H1 (cell line): ENCODE measurements around the gene FOXI2. TPM values are rescaled to one million over a fixed set of nuclear protein-coding genes. Genes with fewer than 3 reads are reported as not detected.

Experiments
- CTCF ChIA-PET: fragments of 300-600 bp; sonication (Branson Sonifier 250); formaldehyde crosslinking; loops from one replicate; lab custom pipeline; 2021; ENCODE audit not compliant: partially characterized antibody; lab: Charles Lee
- POLR2A ChIA-PET: fragments of 300-600 bp; sonication (Branson Sonifier 250); formaldehyde crosslinking; loops from one replicate; lab custom pipeline; 2021; ENCODE audit warnings: inconsistent platforms; ENCODE audit not compliant: partially characterized antibody; lab: Charles Lee
- DNase-seq, 2 experiments: peaks; one replicate each; pipeline versions ENCODE4 v3.0.0 to v3.0.0-alpha.2; 2010 to 2022; ENCODE audit warnings: low spot score in 2 of 2, low read depth in 1 of 2, mixed read lengths in 1 of 2
- FAIRE-seq: peaks from 2 replicates; lab custom pipeline; 2011; peaks lifted over from hg19 to GRCh38; lab: Jason Lieb, UNC
- H2AFZ ChIP-seq: 2 replicates; pipeline ENCODE4 v1.8.1; 2012; ENCODE audit warnings: low read length, inconsistent platforms
- H2AK5ac ChIP-seq: 2 replicates; pipeline ENCODE4 v1.6.1; 2013; ENCODE audit warnings: low read depth, low read length
- H2BK120ac ChIP-seq: replicated peaks from 2 replicates; pipeline ENCODE3; 2013; ENCODE audit warnings: low read depth, low read length, inconsistent platforms
- H2BK12ac ChIP-seq: 2 replicates; pipeline ENCODE4 v1.6.1; 2013; ENCODE audit warnings: low read depth, low read length
- H2BK15ac ChIP-seq: 2 replicates; pipeline ENCODE4 v1.6.1; 2013; ENCODE audit warnings: low read length
- H2BK20ac ChIP-seq: 2 replicates; pipeline ENCODE4 v1.6.1; 2013; ENCODE audit warnings: low read length
- H2BK5ac ChIP-seq: 2 replicates; pipeline ENCODE4 v1.6.1; 2013; ENCODE audit warnings: low read depth, low read length
- H3K14ac ChIP-seq: 2 replicates; pipeline ENCODE4 v1.6.1; 2013; ENCODE audit warnings: inconsistent platforms; ENCODE audit not compliant: insufficient read length
- H3K18ac ChIP-seq: 2 replicates; pipeline ENCODE4 v1.6.1; 2013; ENCODE audit warnings: low read length; ENCODE audit errors: extremely low read depth
- H3K23ac ChIP-seq: 2 replicates; pipeline ENCODE4 v1.6.1; 2013; ENCODE audit warnings: inconsistent platforms; ENCODE audit not compliant: insufficient read length
- H3K23me2 ChIP-seq: 2 replicates; pipeline ENCODE4 v1.6.1; 2013; ENCODE audit warnings: low read depth, low read length
- H3K27ac ChIP-seq: 2 replicates; pipeline ENCODE4 v1.6.1; 2011; ENCODE audit warnings: low read depth, low read length, inconsistent platforms
- H3K27me3 ChIP-seq, 4 experiments: replicated peaks in 1 of 4; 1 replicate in 1 of 4; 2 replicates in 3 of 4; pipeline versions ENCODE4 v1.6.1 to v1.8.1; 2011 to 2013; ENCODE audit warnings: low read length in 3 of 4, mild to moderate bottlenecking in 3 of 4, inconsistent platforms in 2 of 4, mixed read lengths in 2 of 4, moderate library complexity in 1 of 4; ENCODE audit not compliant: control insufficient read depth in 3 of 4, insufficient read depth in 3 of 4; ENCODE audit errors: extremely low read depth in 1 of 4
- H3K36me3 ChIP-seq, 4 experiments: 2 replicates each; pipeline versions ENCODE4 v1.6.1 to v1.8.1; 2011 to 2013; ENCODE audit warnings: mild to moderate bottlenecking in 4 of 4, low read length in 3 of 4, moderate library complexity in 2 of 4, control low read depth in 1 of 4, inconsistent platforms in 1 of 4; ENCODE audit not compliant: insufficient read depth in 4 of 4, control insufficient read depth in 2 of 4
- H3K4ac ChIP-seq: replicated peaks from 2 replicates; pipeline ENCODE3; 2013; ENCODE audit warnings: low read length, low read depth, mixed read lengths, inconsistent platforms; ENCODE audit not compliant: insufficient read length
- H3K4me1 ChIP-seq, 4 experiments: replicated peaks in 1 of 4; 1 replicate in 1 of 4; 2 replicates in 3 of 4; pipeline versions ENCODE4 v1.6.1 to v1.8.1; 2011 to 2013; ENCODE audit warnings: low read length in 3 of 4, inconsistent platforms in 2 of 4, mixed read lengths in 1 of 4; ENCODE audit not compliant: insufficient read depth in 4 of 4, control insufficient read depth in 3 of 4
- H3K4me2 ChIP-seq, 2 experiments: 2 replicates each; pipeline versions ENCODE4 v1.6.1 to v1.8.1; 2011 to 2013; ENCODE audit warnings: low read depth in 2 of 2, low read length in 2 of 2, control low read depth in 1 of 2, inconsistent platforms in 1 of 2, mild to moderate bottlenecking in 1 of 2; ENCODE audit not compliant: insufficient read depth in 1 of 2
- H3K4me3 ChIP-seq, 4 experiments: fragments of 200-600, 300-600 bp in 1 of 4; sonication (generic), shearing (Covaris generic), sonication (Bioruptor Twin) in 1 of 4; 2 replicates each; pipeline versions ENCODE4 v1.5.1 to v1.8.1; 2011 to 2016; ENCODE audit warnings: low read length in 4 of 4, low read depth in 3 of 4, control low read depth in 2 of 4, inconsistent platforms in 2 of 4, mild to moderate bottlenecking in 2 of 4, mixed read lengths in 1 of 4, moderate library complexity in 1 of 4; ENCODE audit not compliant: insufficient read depth in 2 of 4; ENCODE audit errors: extremely low read depth in 1 of 4
- H3K56ac ChIP-seq: replicated peaks from 2 replicates; pipeline ENCODE3; 2013; ENCODE audit warnings: low read depth, mild to moderate bottlenecking, mixed read lengths, low read length, inconsistent platforms; ENCODE audit not compliant: insufficient read length
- H3K79me1 ChIP-seq: 2 replicates; pipeline ENCODE4 v1.6.1; 2013; ENCODE audit warnings: low read depth, low read length, control low read depth
- H3K79me2 ChIP-seq, 2 experiments: 2 replicates each; pipeline versions ENCODE4 v1.6.1 to v1.8.1; 2012 to 2013; ENCODE audit warnings: low read length in 2 of 2, mild to moderate bottlenecking in 2 of 2, inconsistent platforms in 1 of 2; ENCODE audit not compliant: insufficient read depth in 2 of 2, control insufficient read depth in 1 of 2
- H3K9ac ChIP-seq, 4 experiments: replicated peaks in 1 of 4; 1 replicate in 1 of 4; 2 replicates in 3 of 4; pipeline versions ENCODE4 v1.6.1 to v1.8.1; 2011 to 2013; ENCODE audit warnings: low read depth in 3 of 4, low read length in 3 of 4, control low read depth in 2 of 4, mild to moderate bottlenecking in 2 of 4, moderate library complexity in 2 of 4, inconsistent platforms in 1 of 4; ENCODE audit errors: extremely low read depth in 1 of 4
- H3K9me3 ChIP-seq, 2 experiments: 2 replicates each; pipeline versions ENCODE4 v1.6.1 to v1.8.1; 2012 to 2013; ENCODE audit warnings: mild to moderate bottlenecking in 2 of 2, moderate library complexity in 2 of 2, control low read depth in 1 of 2, inconsistent platforms in 1 of 2, low read depth in 1 of 2, low read length in 1 of 2, mixed read lengths in 1 of 2; ENCODE audit not compliant: insufficient read depth in 2 of 2
- H4K20me1 ChIP-seq, 2 experiments: replicated peaks in 1 of 2; 2 replicates each; pipeline versions ENCODE3 to v1.8.1; 2011 to 2013; ENCODE audit warnings: inconsistent platforms in 2 of 2, low read length in 2 of 2, mild to moderate bottlenecking in 1 of 2; ENCODE audit not compliant: insufficient read depth in 2 of 2, control insufficient read depth in 1 of 2
- H4K5ac ChIP-seq: 2 replicates; pipeline ENCODE4 v1.6.1; 2013; ENCODE audit warnings: low read length, low read depth, mixed read lengths, inconsistent platforms; ENCODE audit not compliant: insufficient read length
- H4K8ac ChIP-seq: 2 replicates; pipeline ENCODE4 v1.8.0; 2013; ENCODE audit warnings: mild to moderate bottlenecking, moderate library complexity, low read length, inconsistent platforms; ENCODE audit not compliant: insufficient read depth; ENCODE audit errors: extremely low read depth
- H4K91ac ChIP-seq: replicated peaks from 2 replicates; pipeline ENCODE3; 2013; ENCODE audit warnings: low read length, mixed read lengths, inconsistent platforms; ENCODE audit not compliant: insufficient read length
- GABPA ChIP-seq: IDR thresholded peaks from 2 replicates; pipeline ENCODE4 v1.6.1; 2011; ENCODE audit warnings: mild to moderate bottlenecking, low read length, moderate library complexity, borderline replicate concordance; ENCODE audit not compliant: insufficient read depth
- JUND ChIP-seq: IDR thresholded peaks from 2 replicates; pipeline ENCODE4 v1.6.1; 2011; ENCODE audit warnings: mild to moderate bottlenecking, improper control_type of control experiment, low read length
- WGBS, 2 experiments: shearing (Covaris generic) in 1 of 2; methylation state at CpG; one replicate each; pipeline versions ENCODE4 v1.1.6 to v1.1.7; 2013 to 2015; ENCODE audit warnings: low lambda C conversion rate in 2 of 2, mixed read lengths in 2 of 2, inconsistent platforms in 1 of 2, low coverage in 1 of 2, missing lambda C conversion rate in 1 of 2; ENCODE audit not compliant: insufficient replicate concordance in 2 of 2, insufficient coverage in 1 of 2, insufficient read length in 1 of 2; ENCODE audit errors: extremely low coverage in 1 of 2, missing lambda C conversion rate in 1 of 2; 5-methylcytosine and 5-hydroxymethylcytosine counted together
- polyA plus RNA-seq, 7 experiments: library from polyadenylated mRNA; depleted of rRNA in 3 of 7; stranded (reverse) in 5 of 7; unstranded in 2 of 7; fragments of >200 nt in 5 of 7; fragments of 200-250 nt in 2 of 7; gene quantifications; 1 replicate in 5 of 7; 2 replicates in 1 of 7; 4 replicates in 1 of 7; pipeline versions ENCODE4 v1.2.1 to v1.2.3, GENCODE V29; 2011 to 2013; ENCODE audit warnings: missing spikeins in 2 of 7, mixed read lengths in 2 of 7
- total RNA-seq: library from RNA; stranded (reverse); fragmentation: NEBNext Ultra II Directional; extraction: Animal tissue kit (Norgen Biotek cat#: 25700); gene quantifications from 2 replicates; pipeline ENCODE4 v1.2.1, GENCODE V29; 2021

The FOXI2 gene
- total and polyA plus RNA-seq, 2 of the 8 experiments (the other 6 are each of a cell fraction or from before 2014, with no cell fraction given): 1.0 TPM

DNA sequence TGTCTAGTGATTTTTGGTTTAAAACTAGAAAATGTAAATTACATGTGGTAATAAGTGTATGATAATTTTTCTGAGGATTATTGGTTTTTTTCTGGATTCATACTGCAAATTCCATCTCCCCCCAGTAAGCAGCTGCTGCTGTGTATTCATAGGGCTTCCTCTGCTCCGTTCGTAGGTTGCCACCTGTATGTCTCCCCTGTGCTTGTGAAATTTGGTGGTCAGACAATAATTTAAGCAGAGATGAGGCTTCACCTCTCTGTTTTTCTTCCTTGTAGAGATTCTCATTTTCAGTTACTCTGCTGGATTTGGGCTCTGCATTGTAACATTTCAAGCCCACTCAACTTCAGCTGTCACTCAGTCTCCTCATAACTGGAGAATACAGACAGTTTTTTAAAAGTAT, 50.9 kb downstream of the FOXI2 start:
- H3K4me3 ChIP-seq: no peak overlapping the region
- H3K23me2 ChIP-seq: no peaks in the 10 kb centered on the region
- peaks cover 0 to 3% of the 10 kb centered on the region in 2 experiments; a peak in 1 of 4 replicates for H3K9me3 ChIP-seq
- CTCF ChIA-PET: interaction anchor here (0.6 kb wide), 1 partner anchor 300 kb away, joined by 4 read pairs; no protein-coding TSS in a partner anchor
- H2BK120ac ChIP-seq: no peak overlapping the region
- H3K36me3 ChIP-seq: no peaks in the 10 kb centered on the region
- no peak overlapping the region for H2BK15ac ChIP-seq
- no peak overlapping the region for H3K27ac ChIP-seq
- H3K4me2 ChIP-seq: no peak overlapping the region
- no peak overlapping the region for H2BK12ac ChIP-seq
- H3K56ac ChIP-seq: no peak overlapping the region
- H3K18ac ChIP-seq: no peak overlapping the region
- H4K5ac ChIP-seq: no peak overlapping the region
- no peaks in the 10 kb centered on the region for H3K79me2 ChIP-seq
- H2BK20ac ChIP-seq: no peak overlapping the region
- no peak overlapping the region for H3K14ac ChIP-seq
- no peak for TF ChIP-seq JUND
- no peak for TF ChIP-seq GABPA
- TF ChIP-seq, all 59 proteins: peak for 0
- Histone ChIP-seq H3K4ac (no peak overlapping the region), H4K91ac (no peak overlapping the region), H3K79me1 (no peaks in the 10 kb centered on the region), H4K20me1 (no peaks in the 10 kb centered on the region), H2AFZ (no peak overlapping the region), H2AK5ac (no peak overlapping the region), H3K4me1 (peaks cover 0 to 3% (median 0%) of the 10 kb centered on the region in 4 experiments; a peak in 1 of 7 replicates), H4K8ac (no peak overlapping the region), H3K9ac (no peak overlapping the region), H3K27me3 (no peaks in the 10 kb centered on the region), H3K23ac (no peak overlapping the region), H2BK5ac (no peak overlapping the region)
- POLR2A ChIA-PET: no interaction called here
- FAIRE-seq (no peak), DNase-seq (no peak)
- 86% methylated on average over 2 of the region's 2 CpGs; no CpG with 5 or more reads in 1 of the 2 experiments for WGBS, 2 experiments
